Embryonic facial prominence (tissue), 1 donor: ENCODE results near the gene MTHFR.

Experiments used
- DNase-seq: peaks from one replicate; pipeline ENCODE4 v3.0.0-alpha.2; 2016; ENCODE audit errors: extremely low spot score

MTHFR gene

DNA sequence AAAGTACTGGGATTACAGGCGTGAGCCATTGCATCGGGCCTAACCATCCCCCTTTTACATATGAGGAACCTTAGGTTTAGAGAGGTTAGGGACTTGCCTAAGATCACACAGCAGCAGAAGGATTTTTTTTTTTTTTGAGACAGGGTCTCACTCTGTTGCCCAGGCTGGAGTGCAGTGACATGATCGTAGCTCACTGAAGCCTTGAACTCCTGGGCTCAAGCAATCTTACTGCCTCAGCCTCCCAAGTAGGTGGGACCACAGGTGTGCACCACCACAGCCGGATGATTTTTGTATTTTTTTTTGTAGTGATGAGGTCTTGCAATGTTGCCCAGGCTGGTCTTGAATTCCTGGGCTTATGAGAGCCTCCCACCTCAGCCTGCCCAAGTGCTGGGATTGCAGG is 46.0 kb downstream of the MTHFR start:
- no peak for DNase-seq

DNA sequence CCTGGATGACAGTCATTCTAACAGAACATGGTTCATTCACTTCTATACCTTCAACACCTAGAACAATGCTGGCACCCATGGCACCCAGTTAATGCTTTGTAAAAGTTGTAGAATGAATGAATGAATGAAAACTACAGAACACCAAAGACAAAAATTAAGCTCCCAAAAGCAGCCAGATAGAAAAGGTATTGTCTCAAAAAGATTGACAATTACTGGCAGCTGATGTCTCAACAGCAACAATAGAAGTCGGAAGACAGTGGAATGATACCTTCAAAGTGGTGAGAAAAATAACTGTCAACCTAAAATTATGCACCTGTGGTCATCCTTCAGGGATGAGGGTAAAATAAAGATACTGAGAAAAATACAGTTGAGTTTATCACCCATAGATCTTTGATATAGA is 48.7 kb downstream of the MTHFR start:
- DNase-seq = no peak

DNA sequence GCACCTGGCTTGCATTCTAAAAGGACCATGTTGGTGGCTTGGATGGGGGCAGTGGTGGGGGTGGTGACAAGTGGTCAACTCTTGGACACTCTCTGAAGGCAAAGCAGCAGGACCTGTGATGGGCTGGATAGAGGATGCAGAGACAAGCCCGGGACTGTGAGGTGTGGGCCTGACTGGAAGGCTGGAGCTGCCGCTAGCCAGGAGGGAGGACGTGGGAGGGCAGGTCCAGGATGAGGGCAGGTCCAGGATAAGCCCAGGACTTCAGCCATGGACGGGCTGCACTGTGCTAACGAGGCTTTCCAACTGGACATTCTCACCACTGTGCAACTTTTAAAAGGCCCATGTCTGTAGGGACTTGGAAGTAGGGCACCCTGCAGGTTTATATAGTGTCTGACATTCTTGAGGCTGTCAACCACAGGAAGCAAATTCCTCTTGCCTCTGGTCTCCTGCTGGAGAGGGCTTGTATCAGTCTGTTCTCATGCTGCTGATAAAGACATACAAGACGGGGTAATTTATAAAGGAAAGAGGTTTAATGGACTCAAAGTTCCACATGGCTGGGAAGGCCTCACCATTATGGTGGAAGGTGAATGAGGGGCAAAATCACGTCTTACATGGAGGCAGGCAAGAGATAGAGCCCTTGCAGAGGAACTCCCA is 52.1 kb downstream of the MTHFR start:
- no peak for DNase-seq

DNA sequence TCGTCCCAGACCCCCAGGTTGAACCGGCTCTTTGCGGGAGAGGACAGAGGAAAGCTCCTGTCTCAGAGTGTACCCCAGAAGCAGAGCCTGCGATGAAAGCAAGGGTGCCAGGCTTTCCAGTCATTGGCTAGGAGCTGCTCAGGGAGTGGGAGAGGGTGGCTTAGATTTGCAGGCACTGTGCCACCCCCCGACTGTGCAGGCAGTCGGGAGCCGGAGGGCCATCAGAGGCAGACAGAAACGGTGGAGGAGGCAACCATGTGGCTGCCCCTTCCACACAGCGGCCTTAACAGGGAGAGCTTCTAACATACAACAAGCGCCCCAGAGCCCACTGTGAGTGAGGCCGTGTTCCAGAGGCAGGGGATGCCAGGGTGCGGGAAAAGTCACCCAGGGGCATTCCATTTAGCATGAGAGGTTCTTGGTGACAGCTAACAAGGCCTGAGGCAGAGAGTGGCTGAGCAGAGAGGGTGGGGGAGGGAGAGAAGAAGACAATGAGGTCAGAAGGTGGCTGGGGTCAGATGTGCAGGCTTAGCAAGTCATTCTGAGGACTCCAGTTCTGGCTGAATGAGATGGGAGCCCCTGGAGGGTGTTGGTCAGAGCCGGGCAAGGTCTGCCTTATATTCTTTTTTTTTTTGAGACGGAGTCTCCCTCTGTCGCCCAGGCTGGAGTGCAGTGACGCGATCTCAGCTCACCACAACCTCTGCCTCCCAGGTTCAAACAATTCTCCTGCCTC is 53.2 kb downstream of the MTHFR start:
- no peak for DNase-seq

DNA sequence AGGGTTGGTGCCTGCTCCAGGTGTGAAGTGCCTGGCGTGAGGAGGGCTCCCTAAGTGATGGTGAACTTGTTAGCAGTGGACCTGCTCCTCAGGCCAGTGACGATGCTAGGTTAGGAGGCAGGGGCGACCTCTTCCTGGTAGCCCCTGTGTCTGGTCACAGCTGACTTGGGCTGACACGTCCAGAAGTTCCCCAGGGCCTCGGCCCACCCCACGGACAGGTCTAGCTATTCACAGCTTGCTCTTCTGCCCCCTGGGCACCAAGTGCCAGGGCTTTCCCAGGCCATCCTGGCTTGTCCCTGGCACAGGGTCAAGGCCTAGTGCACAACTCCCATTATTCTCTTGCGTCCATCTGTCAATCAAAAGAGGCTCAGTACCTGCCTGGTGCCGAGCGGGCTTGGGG is 54.7 kb downstream of the MTHFR start:
- no peak for DNase-seq

DNA sequence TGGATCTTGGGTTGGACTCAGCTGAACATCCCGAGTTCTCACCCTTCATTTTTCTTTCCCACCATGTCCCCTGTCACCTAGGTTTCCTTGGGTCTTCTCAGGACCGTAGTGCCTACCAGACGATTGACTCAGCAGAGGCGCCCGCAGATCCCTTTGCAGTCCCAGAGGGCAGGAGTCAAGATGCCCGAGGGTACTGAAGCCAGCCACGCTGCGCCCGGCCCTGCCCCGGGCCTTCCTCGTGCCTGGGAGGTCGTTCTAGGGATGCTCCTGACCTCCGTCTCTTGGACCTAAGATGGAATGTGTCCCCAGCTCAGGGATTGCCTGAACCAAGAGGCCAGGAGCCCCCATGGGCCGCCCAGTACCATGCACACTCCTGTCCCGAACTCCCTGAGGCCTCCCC is 55.8 kb downstream of the MTHFR start:
- no peak for DNase-seq

DNA sequence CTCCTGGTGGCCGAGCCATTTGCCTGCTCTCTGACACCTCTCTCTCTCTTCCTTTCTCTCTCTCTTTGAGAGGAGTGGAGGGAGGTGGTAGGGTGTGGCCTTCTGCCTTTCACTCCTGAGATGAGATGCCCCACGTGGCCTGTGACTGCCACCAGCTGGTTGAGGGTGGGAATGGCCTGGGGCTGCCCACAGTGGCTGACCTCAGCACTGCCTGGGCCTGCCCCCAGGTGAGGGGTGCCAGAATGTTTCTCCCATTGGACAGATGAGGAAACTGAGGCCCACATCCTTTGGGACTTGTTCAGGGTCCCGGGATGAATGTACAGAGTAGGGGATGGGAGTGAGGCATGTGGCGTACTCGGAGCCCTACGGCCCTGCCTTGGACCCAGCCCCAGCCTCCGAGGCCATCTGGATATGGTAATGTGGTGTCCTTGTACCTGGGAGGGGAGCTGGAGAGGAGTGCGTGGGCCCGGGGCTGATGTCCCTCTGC is 56.5 kb downstream of the MTHFR start:
- no peak for DNase-seq

DNA sequence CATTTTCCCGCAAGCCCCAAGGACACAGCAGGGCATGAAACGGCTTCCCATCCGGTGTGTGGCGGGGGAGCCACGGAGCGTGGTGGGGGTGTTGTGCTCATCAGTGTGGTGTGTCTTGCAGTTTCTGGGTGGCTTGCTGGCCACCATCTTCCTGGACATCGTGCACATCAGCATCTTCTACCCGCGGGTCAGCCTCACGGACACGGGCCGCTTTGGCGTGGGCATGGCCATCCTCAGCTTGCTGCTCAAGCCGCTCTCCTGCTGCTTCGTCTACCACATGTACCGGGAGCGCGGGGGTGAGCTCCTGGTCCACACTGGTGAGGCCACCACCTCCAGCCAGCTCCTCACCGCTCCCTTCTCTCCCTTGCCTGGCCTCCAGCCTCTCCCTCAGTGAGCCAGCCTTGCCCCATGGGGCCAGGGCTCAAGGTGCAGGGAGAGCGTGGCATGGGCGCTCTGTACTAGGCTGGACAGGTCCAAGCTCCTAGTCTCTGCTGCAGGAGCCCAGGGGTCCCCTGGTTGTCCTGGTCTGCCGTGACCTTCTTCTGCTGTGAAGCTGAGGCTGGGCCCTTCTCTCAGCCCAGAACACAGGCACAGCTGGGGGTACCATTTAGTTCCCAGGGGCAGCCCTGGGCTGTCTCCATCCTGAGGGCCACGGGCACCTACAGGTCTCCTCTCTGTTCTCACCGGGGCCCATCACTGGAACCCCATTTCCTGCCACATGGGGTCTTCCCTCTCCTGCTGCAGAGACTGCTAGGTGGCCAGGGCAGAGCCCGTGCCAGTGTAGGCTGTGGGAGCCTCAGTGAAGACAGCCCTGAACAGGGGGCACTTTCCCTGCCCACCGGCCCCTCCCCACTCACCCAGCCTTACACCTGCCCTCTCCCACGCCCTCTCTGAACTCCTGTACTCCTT is 57.2 kb downstream of the MTHFR start:
- no peak for DNase-seq

DNA sequence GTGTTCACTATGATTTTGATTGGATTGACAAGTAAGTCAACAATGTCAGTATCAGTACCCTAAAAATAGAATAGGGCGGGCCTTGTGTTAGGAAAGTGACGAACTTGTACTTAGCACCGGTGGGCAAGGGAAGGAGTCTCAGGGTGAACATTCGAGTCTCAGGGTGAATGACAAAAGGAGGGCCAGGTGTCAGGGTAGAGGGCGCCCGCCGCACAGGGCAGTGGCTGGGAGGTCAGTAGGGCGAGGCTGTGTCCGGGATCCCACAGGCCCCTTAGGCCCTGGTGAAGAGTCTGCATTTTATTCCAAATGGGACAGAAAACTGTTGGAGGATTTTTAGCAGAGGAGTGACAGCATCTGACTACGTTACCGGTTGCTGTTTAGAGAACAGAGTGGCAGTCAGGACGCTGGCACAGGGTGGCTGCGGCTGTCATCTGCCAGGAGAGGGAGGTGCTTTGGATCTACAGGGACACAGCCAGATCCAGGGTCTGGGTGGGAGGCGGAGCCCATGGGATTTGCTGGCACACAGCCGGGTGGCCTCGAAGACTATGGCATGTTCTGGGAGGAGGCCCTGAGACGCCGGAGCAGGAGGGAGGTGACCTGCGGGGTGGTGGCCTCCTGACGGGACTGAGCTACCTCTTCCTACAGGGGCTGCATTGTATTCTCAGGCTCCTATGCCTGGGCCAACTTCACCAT is 58.8 kb downstream of the MTHFR start:
- DNase-seq = no peak

DNA sequence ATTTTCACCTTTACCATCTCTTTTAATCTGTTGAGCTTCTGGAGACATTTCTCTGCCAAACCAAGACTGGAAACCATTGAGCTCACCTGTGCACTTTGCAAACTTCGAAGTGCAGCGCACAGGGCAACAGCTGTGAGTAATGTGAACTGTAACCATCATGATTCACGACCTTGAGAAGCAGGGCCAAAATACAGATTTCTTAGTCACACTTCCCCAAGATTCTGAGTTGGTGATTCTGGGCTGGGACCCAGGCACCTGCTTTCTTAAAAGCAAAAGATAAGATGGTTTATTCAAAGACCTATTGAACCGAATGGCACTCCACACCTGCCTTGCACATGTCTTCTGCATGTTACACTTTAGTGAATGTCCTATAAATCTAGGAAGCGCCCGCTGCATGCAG is 59.7 kb downstream of the MTHFR start:
- no peak for DNase-seq

DNA sequence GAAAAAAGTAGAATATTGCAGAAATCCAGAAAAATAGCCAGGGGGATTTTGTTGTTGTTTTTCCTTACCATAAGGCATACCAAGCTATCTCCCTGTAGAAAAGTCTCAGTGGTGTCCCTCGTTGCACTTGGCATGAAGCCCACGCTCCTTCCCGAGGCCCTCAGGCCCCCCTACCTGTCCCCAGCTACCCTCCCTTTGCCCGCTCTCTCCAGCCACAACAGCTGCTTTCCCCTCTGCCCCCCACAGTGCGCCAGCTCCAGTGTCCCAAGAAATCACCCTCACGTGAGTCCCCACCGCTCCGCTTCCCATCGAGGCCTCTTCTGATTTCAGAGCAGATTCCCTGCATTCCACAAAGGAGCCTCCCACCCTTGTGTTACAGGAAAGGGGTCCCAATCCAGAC is 61.5 kb downstream of the MTHFR start:
- no peak for DNase-seq

DNA sequence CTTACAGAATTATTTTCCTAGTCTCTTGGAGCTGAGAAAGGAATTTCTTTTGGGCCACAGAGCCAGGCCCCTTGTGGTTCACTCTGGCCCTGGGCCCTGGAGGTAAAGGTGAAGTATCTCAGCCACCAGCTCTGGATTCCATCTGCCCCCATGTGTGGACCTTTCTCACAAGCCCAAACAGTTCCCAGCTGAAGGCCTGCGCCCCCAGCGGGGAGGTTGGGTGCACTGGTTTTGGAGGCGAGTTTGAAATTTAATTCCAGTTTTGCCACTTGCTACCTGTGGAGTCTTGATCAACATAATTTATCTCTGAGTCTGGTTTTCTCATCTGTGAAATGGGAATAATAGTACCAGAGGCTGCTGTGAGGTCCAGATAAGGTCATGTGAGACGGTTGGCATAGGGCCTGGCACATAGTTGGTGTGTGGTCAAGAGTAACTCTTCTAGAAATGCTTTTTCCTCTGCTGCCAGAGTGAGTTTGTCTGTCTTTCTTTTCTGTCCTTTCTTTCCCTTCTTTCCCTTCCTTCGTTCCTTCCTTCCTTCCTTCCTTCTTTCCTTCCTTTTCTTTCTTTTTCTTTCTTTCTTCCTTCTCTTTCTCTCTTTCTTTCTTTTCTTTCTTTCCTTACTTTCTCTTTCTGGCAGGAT is 63.7 kb downstream of the MTHFR start:
- no peak for DNase-seq

DNA sequence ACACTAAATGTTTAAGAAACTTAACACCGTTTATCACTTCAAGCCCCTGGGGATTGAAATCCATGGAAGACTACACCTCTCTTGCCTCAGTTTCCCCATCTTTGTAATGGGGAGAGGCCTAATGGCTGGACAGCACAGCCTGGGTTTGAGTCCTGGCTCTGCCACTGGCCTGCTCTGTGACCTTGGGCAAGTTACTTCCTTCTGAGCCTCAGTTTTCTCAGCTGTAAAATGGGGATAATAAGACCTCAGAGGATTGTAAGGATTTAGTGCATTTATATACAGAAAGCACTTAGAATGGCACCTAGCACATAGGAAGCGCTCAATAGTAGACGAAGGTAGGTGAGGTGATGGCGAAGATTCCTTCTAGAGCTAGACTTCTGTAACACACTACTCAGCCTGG is 64.3 kb downstream of the MTHFR start:
- no peak for DNase-seq

DNA sequence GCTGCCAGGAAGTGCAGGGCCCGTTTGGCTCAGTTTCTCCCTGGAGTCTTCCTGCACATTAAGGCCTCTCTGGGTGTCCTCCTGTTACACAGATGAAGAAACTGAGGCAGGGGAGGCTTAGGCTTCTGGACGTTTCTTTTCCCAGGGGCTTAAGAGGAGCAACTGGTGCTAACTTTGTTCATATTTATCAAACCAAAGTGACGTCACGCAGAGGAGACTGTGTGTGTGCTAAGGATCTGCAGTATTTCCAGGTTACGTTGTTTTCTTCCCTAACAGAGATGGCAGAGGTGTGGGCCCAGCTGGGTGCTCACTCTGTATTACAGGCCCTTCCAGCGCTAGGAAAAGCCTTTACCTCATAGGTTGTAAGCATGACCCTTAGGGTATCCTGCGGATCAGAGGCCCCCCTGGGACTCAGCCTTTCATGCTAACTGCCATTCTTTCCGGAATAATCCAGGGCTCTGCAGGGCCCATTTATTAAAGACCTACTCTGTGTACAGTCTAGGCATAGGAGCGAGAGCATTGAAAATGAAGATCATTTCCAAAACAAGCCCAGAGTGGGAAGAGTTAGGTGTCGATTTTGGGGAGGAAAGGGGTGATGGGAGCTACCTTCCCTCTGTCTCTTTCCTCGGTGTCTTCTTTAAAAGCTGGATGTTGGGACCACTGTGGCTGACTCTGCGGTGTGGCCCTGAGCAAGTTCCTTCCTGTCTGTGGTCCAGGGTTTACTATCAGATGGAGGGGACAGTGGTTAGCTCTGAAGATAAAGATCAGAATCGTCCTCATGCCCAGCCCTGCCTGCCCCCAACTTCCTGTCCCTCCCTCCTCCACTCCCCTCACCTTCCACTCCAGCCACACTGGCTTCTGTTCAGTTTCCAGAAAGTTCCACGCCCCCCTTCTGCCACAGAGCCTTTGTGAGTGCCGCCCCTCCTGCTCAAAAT is 65.2 kb downstream of the MTHFR start:
- no peak for DNase-seq

DNA sequence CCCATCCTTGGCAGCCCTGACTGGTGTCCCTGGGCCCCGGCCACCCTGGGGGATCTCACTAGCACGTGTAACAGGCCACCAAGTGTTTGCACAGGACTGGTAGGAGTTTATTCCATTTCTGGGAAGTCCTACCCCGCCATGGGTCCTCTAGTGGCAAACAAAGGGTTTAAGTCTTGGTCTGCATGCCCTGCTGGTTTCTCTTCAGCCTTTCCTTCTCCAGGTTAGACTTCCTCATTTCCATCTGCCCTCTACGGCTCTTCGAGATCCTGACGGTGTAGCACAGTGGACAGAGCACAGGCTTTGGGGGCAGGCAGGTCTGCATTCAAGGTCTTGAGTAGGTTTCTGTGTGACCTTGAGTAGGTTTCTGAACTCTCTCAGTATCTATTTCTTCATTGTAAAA is 67.0 kb downstream of the MTHFR start:
- DNase-seq = no peak

DNA sequence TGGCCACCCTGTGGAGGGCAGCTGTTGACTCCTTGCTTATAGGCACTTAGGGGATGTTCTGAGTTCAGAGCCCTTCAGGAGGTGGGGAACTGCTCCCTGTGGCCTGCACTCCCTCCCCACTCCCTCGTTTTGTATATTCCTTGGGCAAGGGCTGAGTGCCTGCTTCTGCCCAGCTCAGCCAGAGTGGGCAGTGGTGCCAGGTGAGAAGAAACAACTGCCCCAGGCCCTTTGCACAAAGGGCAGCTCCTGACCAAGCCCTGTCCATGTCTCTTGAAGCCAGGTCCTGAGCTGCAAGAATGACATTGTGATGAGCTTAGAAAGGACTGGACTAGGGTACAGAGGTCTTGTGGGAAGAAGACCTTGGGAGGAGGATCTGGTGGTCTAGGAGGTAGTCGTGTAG is 67.7 kb downstream of the MTHFR start:
- DNase-seq = no peak

DNA sequence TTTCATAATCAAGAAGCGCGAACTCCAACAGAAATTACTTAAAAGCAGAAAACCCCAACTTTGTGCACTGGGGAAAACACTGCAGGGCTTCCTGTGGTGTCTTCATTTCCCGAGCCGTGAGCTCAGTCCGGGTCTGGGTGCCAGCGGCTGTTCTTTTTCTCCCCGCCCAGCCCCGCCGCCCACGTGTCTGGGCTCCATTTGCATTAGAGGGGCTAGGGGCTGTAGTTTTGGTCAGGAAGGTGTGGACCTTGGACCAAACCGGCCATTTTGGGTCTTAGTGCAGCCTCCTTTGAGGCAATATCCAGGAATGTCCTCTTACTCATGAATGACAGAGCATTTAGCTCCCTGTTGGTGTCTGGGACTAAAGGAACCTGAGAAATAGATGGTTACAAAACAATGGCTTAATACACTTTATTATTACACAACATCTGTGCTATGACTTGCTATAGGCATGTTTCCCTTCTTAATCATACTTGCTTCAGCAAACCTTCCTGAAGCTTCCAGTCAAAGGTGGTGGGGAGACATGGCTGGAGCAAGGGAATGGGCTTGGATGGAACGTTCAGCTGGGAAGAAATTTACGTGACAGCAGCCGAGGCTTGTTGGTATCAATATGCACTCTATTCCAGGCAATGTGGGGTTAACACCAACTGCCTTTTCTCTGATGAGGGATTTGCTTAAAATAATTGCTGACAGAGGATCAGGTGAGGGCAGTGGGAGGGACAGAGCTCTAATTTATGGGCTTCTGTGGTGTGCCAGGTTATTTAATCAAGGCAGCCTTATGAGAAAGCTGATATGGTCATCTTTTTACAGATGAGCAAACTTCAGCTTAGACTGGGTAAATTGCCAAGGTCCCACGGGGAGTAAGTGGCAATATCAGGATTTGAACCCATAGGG is 68.8 kb downstream of the MTHFR start:
- DNase-seq = no peak

DNA sequence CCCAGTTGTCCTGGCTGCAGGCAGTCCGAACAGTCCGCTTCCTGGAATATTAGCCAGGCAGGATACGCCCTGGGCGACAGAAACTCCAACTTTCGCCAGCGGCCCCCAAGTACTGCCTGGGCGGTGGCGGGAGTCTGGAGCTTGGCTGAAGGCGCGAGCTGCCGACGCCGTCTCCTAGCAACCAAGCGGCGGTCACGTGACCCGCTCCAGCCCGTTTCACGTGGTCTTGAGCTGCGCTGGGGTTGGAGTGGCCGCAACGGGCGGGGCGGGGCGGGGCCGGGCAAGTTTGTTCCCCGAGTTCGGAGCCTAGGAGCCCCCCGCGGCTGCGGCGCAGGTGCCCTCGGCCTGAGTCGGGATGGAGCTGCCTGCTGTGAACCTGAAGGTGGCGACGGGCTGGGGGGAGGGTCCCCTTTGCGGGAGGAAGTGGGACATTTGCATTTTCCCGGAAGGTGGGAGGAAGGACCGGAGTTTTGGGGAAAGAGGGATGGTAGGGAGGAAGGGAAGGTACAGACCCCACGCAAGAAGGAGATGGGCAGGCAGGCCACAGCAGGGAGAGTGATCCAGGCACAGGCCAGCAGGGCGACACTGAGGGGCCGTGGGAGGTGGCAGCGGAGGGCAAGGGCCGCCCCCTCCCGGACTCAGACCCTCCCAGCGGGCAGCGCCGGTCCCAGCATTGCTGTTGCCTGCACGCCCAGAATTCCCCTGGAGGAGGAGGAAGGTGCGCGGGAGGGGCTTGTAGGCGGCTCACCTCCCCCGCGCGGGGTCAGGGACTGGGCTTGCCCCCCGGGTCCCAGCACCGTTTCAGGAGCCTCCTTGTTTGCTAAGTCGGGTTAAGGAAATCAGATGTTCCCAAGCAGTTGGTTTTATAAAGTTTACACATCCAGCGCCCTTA is 69.7 kb downstream of the MTHFR start, which contains the start of gene AGTRAP:
TSS of gene AGTRAP (plus strand) at position 283 of the 892 bp plus-strand sequence. CDS start at position 356, 73 bp downstream.
- peak; percentile 85 for DNase-seq
